HUES48 (cell line): ENCODE measurements around the gene COX8A.
A peak's percentile ranks its signal among the peaks of the same experiment; 100 is the strongest.

ENCODE experiments used
- H3K27ac ChIP-seq: one replicate; pipeline ENCODE4 v1.7.0; 2013; ENCODE audit warnings: low read depth, low read length, inconsistent platforms
- H3K27me3 ChIP-seq: 2 replicates; pipeline ENCODE4 v1.6.1; 2013; ENCODE audit warnings: mild to moderate bottlenecking, low read length; ENCODE audit not compliant: control insufficient read depth, insufficient read depth
- H3K36me3 ChIP-seq: 2 replicates; pipeline ENCODE4 v1.6.1; 2013; ENCODE audit warnings: low read length; ENCODE audit not compliant: control insufficient read depth, insufficient read depth
- H3K4me1 ChIP-seq: 2 replicates; pipeline ENCODE4 v1.6.1; 2013; ENCODE audit warnings: mild to moderate bottlenecking, low read length; ENCODE audit not compliant: control insufficient read depth, insufficient read depth
- H3K4me3 ChIP-seq: 2 replicates; pipeline ENCODE4 v1.5.1; 2013; ENCODE audit warnings: mild to moderate bottlenecking, low read depth, low read length
- H3K9ac ChIP-seq: 2 replicates; pipeline ENCODE4 v1.6.1; 2013; ENCODE audit warnings: mild to moderate bottlenecking, low read depth, low read length, moderate library complexity
- H3K9me3 ChIP-seq: 2 replicates; pipeline ENCODE4 v1.6.1; 2013; ENCODE audit warnings: low read length; ENCODE audit not compliant: control insufficient read depth, insufficient read depth

Gene COX8A

GRCh38 chr11:63974259-63975143 lies at the start of gene COX8A:
Gene COX8A (plus strand): TSS chr11:63974620. CDS start chr11:63974681, 61 bp downstream.
- peaks cover 17% of the 10 kb centered on the region for H3K36me3 ChIP-seq
- H3K4me3 ChIP-seq, result peak within 1 kb of the TSS; percentile 92
- peaks cover 8% of the 10 kb centered on the region for H3K27me3 ChIP-seq
- H3K4me1 ChIP-seq, result peaks cover 22% of the 10 kb centered on the region
- H3K9ac ChIP-seq, result peak within 1 kb of the TSS; percentile 91
- H3K27ac ChIP-seq, result peak within 1 kb of the TSS; percentile 99
- no peaks in the 10 kb centered on the region for H3K9me3 ChIP-seq

- Histone ChIP-seq H3K27ac (no peak overlapping the region), H3K36me3 (no peaks in the 10 kb centered on the region), H3K4me1 (no peaks in the 10 kb centered on the region), H3K9me3 (no peaks in the 10 kb centered on the region), H3K27me3 (peaks cover 9% of the 10 kb centered on the region), H3K9ac (no peak overlapping the region), H3K4me3 (no peak overlapping the region)
These were observed 44.8 kb upstream of the COX8A start for GRCh38 chr11:63929616-63930015.

- Histone ChIP-seq H3K4me3 (no peak overlapping the region), H3K9me3 (no peaks in the 10 kb centered on the region), H3K36me3 (no peaks in the 10 kb centered on the region), H3K9ac (no peak overlapping the region), H3K27ac (no peak overlapping the region), H3K4me1 (no peaks in the 10 kb centered on the region), H3K27me3 (peaks cover 9% of the 10 kb centered on the region)
These were observed 43.4 kb upstream of the COX8A start for GRCh38 chr11:63931045-63931444.

GRCh38 chr11:63931876-63932275 lies 42.5 kb upstream of the COX8A start:
- no peak overlapping the region for H3K27ac ChIP-seq
- H3K36me3 ChIP-seq, result no peaks in the 10 kb centered on the region
- no peak overlapping the region for H3K4me3 ChIP-seq
- H3K9ac ChIP-seq, result no peak overlapping the region
- no peaks in the 10 kb centered on the region for H3K4me1 ChIP-seq
- no peaks in the 10 kb centered on the region for H3K9me3 ChIP-seq
- H3K27me3 ChIP-seq, result peaks cover 9% of the 10 kb centered on the region

- Histone ChIP-seq H3K27ac (no peak overlapping the region), H3K4me1 (no peaks in the 10 kb centered on the region), H3K36me3 (no peaks in the 10 kb centered on the region), H3K4me3 (no peak overlapping the region), H3K9ac (no peak overlapping the region), H3K9me3 (no peaks in the 10 kb centered on the region), H3K27me3 (peaks cover 2% of the 10 kb centered on the region)
These were observed 41.0 kb upstream of the COX8A start for GRCh38 chr11:63933459-63933858.

- no peaks in the 10 kb centered on the region for H3K9me3 ChIP-seq
- H3K27ac ChIP-seq, result peak overlapping the region; percentile 89
- no peak overlapping the region for H3K9ac ChIP-seq
- peak overlapping the region; percentile 86 for H3K4me3 ChIP-seq
- peaks cover 5% of the 10 kb centered on the region for H3K36me3 ChIP-seq
- H3K27me3 ChIP-seq, result no peaks in the 10 kb centered on the region
- no peaks in the 10 kb centered on the region for H3K4me1 ChIP-seq
These were observed 36.5 kb upstream of the COX8A start for GRCh38 chr11:63937713-63938478.

- Histone ChIP-seq H3K9ac (peak within 1 kb of the TSS; percentile 93), H3K36me3 (peaks cover 8% of the 10 kb centered on the region), H3K4me1 (no peaks in the 10 kb centered on the region), H3K27ac (peak within 1 kb of the TSS; percentile 96), H3K9me3 (no peaks in the 10 kb centered on the region), H3K27me3 (no peaks in the 10 kb centered on the region), H3K4me3 (peak within 1 kb of the TSS; percentile 86)
These were observed 35.7 kb upstream of the COX8A start, which contains the start of gene NAA40 for GRCh38 chr11:63938479-63939396. Gene NAA40 (plus strand): TSS chr11:63939002. CDS start chr11:63939097, 95 bp downstream.

- H3K36me3 ChIP-seq, result peaks cover 8% of the 10 kb centered on the region
- H3K9me3 ChIP-seq, result no peaks in the 10 kb centered on the region
- peak overlapping the region; percentile 96 for H3K27ac ChIP-seq
- H3K9ac ChIP-seq, result peak overlapping the region; percentile 37; the same call in 1 of the 2 replicates
- H3K4me3 ChIP-seq, result peak overlapping the region; percentile 83
- no peaks in the 10 kb centered on the region for H3K27me3 ChIP-seq
- H3K4me1 ChIP-seq, result no peaks in the 10 kb centered on the region
These were observed 35.0 kb upstream of the COX8A start for GRCh38 chr11:63939397-63939891.

GRCh38 chr11:63940786-63941185 lies 33.6 kb upstream of the COX8A start:
- no peaks in the 10 kb centered on the region for H3K27me3 ChIP-seq
- no peaks in the 10 kb centered on the region for H3K4me1 ChIP-seq
- H3K9ac ChIP-seq, result no peak overlapping the region
- H3K27ac ChIP-seq, result no peak overlapping the region
- no peak overlapping the region for H3K4me3 ChIP-seq
- H3K9me3 ChIP-seq, result no peaks in the 10 kb centered on the region
- H3K36me3 ChIP-seq, result peaks cover 11% of the 10 kb centered on the region

GRCh38 chr11:63941901-63942300 lies 32.5 kb upstream of the COX8A start:
- Histone ChIP-seq H3K36me3 (peaks cover 22% of the 10 kb centered on the region), H3K9ac (no peak overlapping the region), H3K27me3 (no peaks in the 10 kb centered on the region), H3K4me1 (no peaks in the 10 kb centered on the region), H3K9me3 (no peaks in the 10 kb centered on the region), H3K4me3 (no peak overlapping the region), H3K27ac (no peak overlapping the region)
